Activated CD8-positive, alpha-beta memory T cell treated with anti-CD3 and anti-CD28 coated beads for 24 hours (primary cell): ENCODE measurements around the gene TMEM151A.

ENCODE experiments used
- DNase-seq: peaks from one replicate; pipeline ENCODE4 v3.0.0-alpha.2; 2020

TMEM151A gene

GRCh38 chr11:66324664-66325063 lies 33.0 kb downstream of the TMEM151A start:
- no peak for DNase-seq

GRCh38 chr11:66325263-66325671 lies 33.6 kb downstream of the TMEM151A start:
- DNase-seq = no peak

GRCh38 chr11:66326261-66327111 lies 34.8 kb downstream of the TMEM151A start:
- peak; percentile 78 for DNase-seq

- no peak for DNase-seq
These were observed 35.7 kb downstream of the TMEM151A start for GRCh38 chr11:66327171-66328030.

- DNase-seq = no peak
These were observed 36.3 kb downstream of the TMEM151A start for GRCh38 chr11:66328031-66328301.

- peak; percentile 93 for DNase-seq
These were observed 36.8 kb downstream of the TMEM151A start for GRCh38 chr11:66328302-66329144.

GRCh38 chr11:66329165-66329673 lies 37.5 kb downstream of the TMEM151A start:
- DNase-seq = no peak

GRCh38 chr11:66330931-66331330 lies 39.2 kb downstream of the TMEM151A start:
- no peak for DNase-seq

GRCh38 chr11:66331542-66332370 lies 40.1 kb downstream of the TMEM151A start:
- no peak for DNase-seq

GRCh38 chr11:66332371-66333219 lies 40.9 kb downstream of the TMEM151A start:
- no peak for DNase-seq

- DNase-seq = no peak
These were observed 41.7 kb downstream of the TMEM151A start for GRCh38 chr11:66333220-66333877.

- no peak for DNase-seq
These were observed 42.4 kb downstream of the TMEM151A start for GRCh38 chr11:66333896-66334604.

GRCh38 chr11:66334605-66335442 lies 43.1 kb downstream of the TMEM151A start:
- DNase-seq = no peak

- no peak for DNase-seq
These were observed 44.0 kb downstream of the TMEM151A start for GRCh38 chr11:66335531-66336233.

GRCh38 chr11:66336234-66337102 lies 44.8 kb downstream of the TMEM151A start, which contains the start of gene RIN1:
RIN1 (minus strand) TSS chr11:66336434; CDS start chr11:66336402, 32 bp downstream.
- DNase-seq = peak; percentile 86

GRCh38 chr11:66337103-66337899 lies 45.6 kb downstream of the TMEM151A start:
- DNase-seq = no peak
